Stimulated activated CD8-positive, alpha-beta memory T cell treated with anti-CD3 and anti-CD28 coated beads, Interleukin-7, amount 100 ng/mL, for 4 hours (primary cell): ENCODE data around the gene CBY1.
A peak's percentile ranks its signal among the peaks of the same experiment; 100 is the strongest.

ENCODE experiments used
- DNase-seq, 2 donors: peaks; one replicate each; pipeline ENCODE4 v3.0.0-alpha.2; 2020; ENCODE audit warnings: low read depth in 2 of 2

The CBY1 gene

DNA sequence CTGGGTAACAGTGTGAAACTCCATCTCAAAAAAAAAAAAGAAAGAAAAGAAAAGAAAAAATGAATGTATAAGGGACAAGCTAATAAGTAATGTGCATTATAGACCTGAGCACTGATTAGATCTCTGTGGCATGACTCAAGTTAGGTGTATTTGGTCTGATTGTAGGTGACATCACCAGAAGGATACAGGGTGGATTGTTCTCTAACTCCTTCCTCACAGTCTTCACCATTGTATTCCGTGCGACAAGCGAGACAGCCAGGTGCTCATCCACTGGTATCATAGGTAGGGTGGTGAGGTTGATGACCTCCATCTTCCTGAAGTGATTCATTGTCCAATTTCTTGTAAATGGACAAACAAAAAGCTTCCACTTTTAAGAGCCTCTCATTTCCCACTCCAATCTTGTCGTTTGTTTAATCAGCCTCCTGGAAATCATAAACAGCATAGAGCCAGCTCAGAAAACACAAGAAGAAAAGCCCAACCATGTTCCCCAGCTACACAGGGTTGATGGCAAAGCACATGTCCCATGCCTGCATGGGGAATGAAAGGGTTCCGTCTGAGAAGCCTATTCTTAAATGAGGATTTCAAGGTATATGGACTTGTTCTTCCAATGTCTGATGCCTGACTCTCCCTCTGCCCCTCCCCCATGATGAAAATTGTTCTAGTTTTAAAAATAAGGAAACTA is 6.5 kb upstream of the CBY1 start:
- DNase-seq: no peak

DNA sequence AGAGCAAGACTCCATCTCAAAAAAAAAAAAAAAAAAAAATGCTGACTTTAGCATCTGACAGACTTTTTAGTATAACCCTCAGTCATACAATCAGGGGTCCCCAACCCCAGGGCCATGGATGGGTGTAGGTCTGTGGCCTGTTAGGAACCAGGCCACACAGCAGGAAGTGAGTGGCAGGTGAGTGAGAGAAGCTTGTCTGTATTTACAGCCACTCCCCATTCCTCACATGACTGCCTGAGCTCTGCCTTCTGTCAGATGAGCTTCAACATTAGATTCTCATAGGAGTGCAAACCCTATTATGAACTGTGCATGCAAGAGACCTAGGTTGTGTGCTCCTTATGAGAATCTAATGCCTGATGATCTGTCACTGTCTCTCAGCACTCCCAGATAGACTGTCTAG is 3.6 kb upstream of the CBY1 start:
- no peak for DNase-seq

DNA sequence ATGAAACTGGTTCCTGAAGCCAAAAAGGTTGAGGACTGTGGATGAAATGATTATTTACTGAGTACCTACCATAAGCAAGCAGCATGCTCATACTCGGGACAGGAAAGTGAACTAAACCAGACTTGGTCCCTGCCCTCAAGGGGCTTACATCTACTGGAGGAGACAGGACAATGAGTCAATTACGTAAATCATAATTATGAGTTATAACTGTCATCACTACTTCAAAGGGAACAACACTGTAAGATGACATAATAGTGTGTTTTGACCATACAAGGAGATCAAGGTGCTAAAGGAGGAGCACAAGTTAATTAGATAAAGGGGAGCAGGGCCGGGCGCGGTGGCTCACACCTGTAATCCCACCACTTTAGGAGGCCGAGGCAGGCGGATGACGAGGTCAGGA is 2.7 kb upstream of the CBY1 start:
- no peak for DNase-seq

DNA sequence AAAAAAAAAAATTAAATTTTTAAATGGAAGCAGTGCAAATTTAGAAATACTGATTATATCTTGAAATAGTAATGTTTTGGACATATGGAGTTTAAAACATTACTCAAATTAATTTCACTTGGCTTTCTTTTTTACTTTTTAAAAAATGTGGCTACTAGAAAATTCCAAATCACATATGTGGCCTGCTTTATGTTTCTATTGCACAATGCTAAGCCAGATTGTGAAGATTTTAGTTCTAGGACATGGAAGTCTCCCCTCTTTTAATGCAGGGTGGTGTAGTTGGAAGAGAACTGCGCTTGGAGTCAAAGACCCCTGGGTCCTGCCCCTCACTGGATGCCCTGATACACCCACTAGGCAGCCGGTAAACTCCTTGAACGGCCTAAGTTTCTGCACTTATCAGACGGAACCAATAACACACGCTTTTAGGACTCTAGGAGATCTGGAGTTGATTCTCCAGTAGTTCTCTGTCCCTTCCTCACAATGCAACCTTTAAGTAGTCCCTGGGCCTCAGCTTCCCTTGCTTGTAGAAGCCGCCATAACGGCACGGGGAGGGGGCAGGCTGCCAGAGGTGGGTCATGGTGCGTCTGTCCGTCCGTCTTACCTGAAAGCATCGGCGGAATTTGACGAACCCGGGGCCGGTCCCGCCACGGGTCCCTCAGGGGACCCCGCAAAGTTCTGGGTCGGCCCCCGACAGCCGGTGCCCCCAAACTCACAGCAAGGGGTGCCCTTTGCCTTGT is 751 bp upstream of the CBY1 start:
- no peak for DNase-seq

DNA sequence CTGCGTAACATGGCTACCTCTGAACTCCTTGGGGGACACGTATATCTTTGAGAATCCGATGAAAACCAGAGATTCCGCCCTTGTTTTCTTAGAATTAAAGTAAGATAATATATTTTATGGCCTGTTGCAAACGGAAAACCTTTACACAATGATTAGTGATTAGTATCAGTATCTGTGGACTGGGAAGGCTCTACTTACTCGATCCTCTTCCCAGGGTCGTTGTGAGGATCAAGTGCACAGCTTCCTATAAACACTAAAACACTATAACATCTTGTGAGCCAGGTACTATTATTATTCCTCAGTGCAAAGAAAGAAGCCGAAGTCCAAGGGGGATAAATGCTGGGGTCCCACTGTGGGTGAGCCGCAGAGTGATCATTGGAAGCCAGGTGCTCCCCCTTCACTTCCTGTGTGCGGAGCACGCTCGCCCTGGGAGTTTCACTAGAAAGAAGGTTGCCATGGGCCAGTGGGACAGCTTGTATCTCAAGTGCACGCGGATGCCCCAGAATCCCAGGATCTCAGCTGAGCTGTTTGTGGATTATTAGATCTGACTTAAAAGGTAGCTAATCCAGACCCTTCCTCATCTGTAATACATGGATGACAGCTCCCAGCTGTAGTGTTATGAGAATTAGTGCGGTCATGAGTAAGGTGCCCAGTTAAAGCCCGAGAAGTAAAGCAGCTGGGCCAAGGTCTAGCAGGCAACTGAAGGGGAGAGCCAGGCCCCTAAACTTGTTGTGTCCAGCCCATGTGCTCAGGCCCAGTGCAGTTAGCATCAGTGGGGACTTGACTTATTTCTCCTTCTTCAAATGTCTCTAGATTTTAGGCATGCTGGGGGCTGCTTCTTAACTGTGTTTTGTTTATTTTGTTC is 839 bp downstream of the CBY1 start:
- peak; percentile 9 to 13 for DNase-seq

DNA sequence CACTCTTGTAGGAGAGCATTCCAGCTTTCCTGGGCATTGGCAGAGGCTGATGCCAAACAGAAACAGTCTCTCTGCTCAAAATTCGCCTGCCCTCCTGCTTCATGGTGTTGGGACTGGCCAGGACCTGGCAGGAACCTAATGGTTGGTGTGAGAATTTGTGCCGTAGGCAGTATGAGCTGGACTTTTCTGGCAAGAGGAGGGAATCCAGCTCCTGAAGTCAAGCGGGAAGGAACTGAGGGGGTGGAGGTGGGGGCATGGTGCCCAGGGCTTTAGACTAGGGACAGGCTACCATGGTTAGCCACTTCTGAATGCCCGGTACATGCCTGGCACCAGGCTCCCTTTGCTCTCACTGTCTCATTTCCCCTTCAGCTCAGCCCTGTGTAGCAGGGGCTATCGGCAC is 18.4 kb downstream of the CBY1 start:
- DNase-seq: no peak

DNA sequence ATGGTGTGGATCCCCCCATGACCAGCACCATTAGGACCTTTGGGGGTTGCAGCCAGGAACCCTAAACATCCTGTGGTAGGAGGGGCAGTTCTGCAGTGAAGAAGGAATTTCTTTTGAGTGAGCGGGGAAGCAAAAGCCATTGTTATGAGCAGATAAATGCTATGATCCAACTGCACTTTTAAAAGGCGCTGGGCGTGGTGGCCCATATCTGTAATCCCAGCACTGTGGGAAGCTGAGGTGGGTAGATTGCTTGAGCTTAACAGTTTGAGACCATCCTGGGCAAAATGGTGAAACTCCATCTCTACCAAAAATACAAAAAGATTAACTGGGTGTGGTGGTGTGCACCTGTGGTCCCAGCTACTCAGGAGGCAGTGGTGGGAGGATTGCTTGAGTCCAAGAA is 19.4 kb downstream of the CBY1 start:
- DNase-seq: no peak

DNA sequence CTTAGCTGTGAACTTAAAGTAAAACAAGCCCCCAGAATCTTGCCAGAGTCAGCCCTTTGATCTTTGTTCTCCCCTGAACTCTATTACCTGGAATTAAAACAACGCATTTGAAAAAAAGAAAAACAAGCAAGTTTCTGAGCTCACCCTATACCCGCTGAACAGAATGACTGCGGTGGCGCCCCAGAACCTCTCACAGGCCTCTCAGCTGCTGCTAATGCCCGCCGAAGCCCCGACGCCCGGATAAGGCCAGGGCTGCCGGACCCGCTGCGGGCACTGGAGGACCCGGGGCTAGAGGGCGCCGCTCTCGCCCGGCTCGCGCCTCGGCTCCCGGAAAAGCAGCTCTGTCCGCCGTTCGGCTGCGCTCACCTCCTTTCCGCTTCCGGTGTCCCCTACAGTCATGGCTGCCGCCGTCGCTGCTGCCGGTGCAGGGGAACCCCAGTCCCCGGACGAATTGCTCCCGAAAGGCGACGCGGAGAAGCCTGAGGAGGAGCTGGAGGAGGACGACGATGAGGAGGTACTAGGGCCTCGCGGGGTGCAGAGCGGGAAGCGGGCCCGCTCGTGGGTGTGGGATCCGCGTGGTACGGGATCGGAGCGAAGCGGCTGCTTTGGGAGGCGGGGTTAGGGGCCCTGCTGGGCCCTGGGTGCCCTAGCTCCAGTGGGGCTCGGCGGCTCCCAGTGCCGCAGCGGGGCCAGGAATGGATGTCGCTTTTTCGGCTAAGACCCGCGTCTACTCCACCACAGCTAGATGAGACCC is 25.3 kb downstream of the CBY1 start, which contains the start of gene TOMM22:
Gene TOMM22 (plus strand): TSS at position 376 of the 754 bp plus-strand sequence. CDS start 22 bp downstream, at position 398.
- peak; percentile 62 to 80 for DNase-seq

DNA sequence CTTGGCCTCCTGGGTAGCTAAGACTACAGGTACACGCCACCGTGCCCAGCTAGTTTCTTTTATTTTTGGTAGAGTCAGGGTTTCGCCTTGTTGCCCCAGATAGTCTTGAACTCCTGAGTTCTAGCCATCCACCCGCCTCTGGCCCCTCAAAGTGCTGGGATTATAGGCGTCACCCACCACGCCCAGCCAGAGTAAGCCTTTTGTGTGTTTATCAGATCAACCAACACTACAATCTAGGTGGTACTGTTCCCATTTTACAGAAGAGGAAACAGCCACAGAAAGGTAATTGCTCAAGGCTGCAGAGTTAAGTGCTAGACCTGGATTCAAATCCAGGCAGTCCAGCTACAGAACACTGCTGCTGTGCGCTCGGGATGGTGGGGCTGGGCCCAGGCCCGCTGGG is 28.5 kb downstream of the CBY1 start:
- no peak for DNase-seq

DNA sequence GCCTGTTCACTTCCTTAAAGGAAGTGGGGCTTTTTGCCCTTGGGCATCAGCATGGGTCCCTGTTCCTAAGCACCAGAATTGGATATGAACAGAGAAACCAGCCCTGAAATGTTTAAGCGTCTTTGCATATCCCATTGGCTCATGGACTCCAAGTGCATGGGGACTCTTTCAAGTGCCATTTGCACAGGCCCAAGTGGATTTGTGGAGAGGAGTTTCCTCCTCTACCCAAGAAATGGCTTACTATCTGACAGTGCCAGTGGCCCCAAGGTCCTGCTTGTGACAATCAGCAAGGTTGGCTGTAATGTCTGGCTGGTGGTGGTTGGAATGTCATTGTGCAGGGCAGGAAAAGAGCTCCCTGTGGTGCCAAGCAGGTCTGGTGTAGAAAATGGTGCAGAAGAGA is 29.3 kb downstream of the CBY1 start:
- DNase-seq: no peak

DNA sequence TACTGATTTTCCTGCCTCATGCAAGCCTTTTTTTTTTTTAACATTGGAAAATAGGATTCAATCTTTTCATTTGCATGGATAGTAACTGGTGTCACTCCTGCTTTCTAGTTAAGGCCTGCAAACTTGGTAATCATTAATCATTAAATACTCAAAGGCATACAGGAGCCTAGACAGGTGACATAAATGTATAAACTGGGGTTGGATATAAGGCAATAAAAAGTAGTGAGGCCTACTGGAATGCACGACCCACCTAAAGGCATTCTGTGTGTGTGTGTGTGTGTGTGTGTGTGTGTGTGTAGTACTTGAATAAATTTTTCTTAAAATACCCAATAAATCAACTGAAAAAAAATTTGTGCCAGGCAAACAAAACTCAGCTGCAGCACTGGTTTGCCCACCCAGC is 33.2 kb downstream of the CBY1 start:
- DNase-seq: no peak

DNA sequence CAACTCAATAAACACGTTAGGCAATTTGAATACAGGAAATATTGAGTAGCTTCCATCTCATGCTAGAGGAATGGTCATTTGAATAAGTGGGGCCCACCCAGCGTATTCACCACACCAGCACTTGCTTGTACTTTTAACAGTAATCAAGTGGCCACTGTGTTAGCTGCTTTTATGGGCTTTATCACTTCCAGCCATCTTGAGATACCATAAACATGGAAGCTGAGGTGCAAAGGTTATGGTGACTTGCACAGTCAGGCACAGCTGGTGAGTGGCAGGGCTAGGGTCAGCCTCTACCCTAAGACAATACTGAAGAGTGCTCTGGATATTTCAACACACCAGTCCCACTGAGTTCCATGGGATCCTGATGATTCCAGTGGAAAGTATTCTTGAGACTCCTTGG is 37.6 kb downstream of the CBY1 start:
- no peak for DNase-seq

DNA sequence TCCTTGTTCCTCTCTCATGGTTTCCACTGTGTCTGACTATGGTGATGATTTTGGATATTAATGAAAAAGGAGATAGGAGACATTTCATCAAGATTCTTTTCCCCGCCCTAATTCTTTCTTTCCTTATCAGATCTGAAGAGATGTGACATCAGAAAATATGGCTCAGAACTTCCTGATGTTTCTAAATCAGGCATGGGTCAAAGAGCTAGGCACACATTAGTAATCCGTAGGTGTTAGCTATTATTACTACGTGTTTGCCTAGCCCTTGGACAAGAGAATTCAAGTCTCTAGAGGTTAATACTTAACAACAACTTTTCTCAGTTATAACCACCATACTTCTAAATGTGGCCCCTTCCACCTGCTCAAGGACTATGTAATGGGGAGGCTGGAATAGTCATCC is 38.5 kb downstream of the CBY1 start:
- DNase-seq: no peak

DNA sequence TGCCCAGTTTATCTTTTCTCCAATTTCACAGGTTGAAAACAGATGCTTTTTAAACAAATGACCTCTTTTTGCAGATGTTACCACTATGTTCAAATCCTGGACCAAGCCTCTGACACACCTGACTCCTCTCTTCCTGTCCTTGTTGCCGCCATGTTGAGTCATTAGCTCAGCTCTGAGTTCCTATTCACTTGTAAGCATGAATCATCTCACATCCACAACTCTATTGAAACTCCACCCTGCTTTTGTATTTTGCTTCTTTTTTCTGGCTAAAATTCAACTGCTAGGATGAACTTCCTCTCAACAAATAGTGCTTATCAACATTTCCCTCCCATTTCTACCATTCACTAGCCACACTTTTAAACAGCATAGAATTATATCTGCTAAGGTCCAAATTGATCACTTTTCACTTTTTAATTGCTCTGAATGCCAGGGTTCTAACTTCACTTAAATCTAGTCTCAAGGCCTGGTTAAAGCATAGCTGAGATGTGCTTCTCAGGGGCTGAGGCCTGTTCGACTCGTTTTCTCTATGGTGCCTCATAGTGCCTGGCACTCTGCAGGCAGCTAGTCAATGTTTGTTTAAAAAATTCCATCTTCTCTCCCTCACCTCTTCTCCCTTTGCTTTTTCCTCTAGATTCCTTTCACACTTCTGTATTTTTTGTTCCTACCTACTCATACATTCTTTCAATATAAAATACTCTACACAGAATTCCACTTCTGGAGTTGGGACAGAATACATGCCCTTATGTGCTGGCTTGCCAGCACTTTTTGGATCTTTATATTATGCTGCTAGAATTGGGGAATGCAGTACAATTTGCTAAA is 40.4 kb downstream of the CBY1 start:
- DNase-seq: peak; percentile 27 to 30

DNA sequence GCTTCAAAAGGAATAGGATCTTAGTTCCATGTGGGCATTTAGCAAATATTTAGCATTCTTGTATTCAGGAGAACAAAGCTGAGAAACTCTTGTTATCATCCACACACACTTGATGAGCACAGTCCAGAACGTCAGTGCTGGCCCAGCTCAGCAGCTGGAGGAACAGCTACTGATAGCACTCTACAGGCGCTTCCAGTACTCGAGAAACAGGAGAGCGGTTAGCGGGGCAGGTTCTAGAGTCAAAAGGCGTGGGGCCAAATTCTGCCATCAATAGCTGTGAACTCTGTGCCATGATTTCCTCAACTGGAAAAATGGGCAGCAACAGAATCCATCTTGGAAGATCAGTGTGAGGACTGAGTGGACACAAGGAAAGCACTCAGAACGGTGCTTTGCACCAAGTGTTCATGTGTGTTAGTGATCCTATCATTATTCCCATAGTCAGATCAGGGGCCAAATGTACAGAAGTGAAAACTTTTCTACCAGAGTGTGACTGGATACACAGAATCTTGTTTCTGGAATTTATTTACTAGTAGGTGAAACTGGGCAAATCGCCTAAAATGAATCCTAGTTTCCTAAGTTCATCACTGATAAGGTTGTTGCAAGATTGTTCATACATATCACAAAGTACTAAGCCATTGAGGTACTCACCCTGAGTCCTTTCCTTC is 41.1 kb downstream of the CBY1 start:
- no peak for DNase-seq

DNA sequence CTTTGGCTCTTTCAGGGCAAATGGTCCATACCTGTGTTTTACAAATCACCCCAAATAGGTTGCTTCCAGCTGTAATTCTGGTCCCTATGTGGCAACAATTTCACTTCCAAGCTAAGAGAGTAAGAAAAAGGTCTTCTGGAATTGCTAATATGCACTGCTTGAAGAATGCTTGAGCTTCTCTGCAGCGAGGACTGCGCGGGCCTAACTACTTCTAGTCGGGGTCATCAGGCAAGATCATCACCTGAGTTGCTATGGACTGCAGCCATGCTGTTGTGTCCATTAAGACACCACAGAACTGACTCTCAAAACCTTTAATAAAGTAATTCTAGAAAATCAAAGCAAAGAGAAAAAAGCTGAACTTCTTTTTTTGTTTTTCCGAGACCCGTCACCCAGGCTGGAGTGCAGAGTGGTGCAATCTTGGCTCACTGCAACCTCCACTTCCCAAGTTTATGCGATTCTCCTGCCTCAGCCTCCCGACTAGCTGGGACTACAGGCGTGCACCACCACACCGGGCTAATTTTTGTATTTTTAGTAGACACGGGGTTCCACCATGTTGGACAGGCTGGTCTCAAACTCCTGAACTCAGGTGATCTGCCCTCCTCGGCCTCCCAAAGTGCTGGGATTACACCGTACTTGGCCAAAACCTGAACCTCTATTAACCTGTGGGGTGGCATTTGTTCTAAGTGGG is 42.1 kb downstream of the CBY1 start:
- no peak for DNase-seq

DNA sequence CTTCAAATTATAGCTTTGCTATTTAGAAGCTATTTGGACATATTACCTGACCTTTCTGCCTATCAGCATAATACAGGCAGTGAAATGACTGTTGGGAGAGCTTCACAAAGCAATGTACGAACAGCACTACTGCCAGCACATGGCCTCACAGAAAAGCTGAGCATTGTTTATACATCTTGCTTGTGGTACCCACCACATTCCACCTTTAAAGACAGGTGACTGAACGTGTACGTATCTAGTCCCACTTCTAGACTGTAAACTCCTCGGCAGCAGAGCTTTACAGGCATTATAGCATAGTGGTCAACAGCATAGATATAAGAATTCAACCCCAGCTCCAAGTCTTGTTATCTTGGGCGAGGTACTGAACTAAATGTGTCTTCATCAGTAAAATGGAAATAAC is 42.7 kb downstream of the CBY1 start:
- no peak for DNase-seq

DNA sequence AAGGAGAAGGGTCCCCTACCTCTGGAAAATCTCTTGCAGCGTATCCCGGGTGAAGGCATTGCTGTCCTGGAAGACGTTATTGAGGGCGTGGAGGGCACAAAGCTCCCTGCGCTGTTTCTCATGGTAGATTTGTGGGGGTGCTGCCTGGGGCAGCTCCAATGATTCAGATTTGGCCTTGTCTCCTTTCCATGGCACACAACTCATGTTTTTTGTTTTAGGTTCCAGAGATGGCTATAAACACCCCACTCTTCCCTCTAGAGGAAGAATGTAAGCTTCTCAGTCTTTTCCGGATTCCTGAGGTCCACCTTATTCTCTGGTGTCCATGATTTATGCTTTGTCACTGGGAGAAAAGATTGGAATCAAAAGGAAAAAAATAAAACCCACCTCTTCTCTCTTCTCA is 43.3 kb downstream of the CBY1 start:
- DNase-seq: no peak

DNA sequence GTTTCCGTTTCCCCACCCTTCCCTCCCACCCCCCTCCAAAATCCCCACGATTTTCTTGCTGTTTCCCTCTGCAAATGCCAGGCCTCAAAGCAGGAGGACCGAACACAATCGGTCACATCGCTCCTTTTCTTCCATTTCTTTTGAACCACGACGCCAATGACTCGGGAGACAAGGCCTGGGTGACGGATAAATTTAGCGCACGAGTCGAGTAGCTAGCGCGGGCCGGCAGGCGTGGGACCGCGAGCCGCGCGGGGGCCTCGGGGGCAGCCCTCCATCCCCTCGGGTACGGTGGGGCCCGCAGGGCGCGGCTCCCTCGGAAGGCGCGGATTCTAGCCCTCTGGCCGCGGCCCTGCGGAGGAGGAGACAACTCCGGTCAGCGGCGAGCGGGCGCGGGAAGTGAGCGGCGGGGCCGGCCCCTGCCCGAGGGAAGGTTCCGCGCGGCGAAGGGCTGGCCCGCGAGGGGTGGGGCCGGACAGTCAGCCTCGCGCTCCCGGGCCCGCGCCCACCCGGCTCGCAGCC is 43.9 kb downstream of the CBY1 start:
- no peak for DNase-seq
